ENCODE measurements around the gene EMP1. TPM values are rescaled to one million over a fixed set of nuclear protein-coding genes. Genes with fewer than 3 reads are reported as not detected.

The EMP1 gene
- total RNA-seq, 1 donor from 2014 or later, result 76.8 TPM

GRCh38 chr12:13170892-13171490 lies 25.5 kb upstream of the EMP1 start:
- no peak for DNase-seq
- intact Hi-C loops (cut with micrococcal nuclease), result no loop called here
- no peak for ATAC-seq

- intact Hi-C loops (cut with micrococcal nuclease), result no loop called here
- ATAC-seq (no peak), DNase-seq (no peak)
These were observed 24.3 kb upstream of the EMP1 start for GRCh38 chr12:13171921-13172859.

GRCh38 chr12:13173012-13173932 lies 23.3 kb upstream of the EMP1 start:
- ATAC-seq (peak; percentile 94), DNase-seq (peak; percentile 65)
- intact Hi-C loops (cut with micrococcal nuclease), result no loop called here

GRCh38 chr12:13175499-13175898 lies 21.0 kb upstream of the EMP1 start:
- ATAC-seq (no peak), DNase-seq (no peak)
- intact Hi-C loops (cut with micrococcal nuclease), result no loop called here

GRCh38 chr12:13176256-13176655 lies 20.3 kb upstream of the EMP1 start:
- DNase-seq, result no peak
- no peak for ATAC-seq
- intact Hi-C loops (cut with micrococcal nuclease), result no loop called here

- intact Hi-C loops (cut with micrococcal nuclease), result no loop called here
- ATAC-seq (no peak), DNase-seq (no peak)
These were observed 19.2 kb upstream of the EMP1 start for GRCh38 chr12:13177373-13177772.

GRCh38 chr12:13177906-13178305 lies 18.6 kb upstream of the EMP1 start:
- ATAC-seq, result no peak
- intact Hi-C loops (cut with micrococcal nuclease), result no loop called here
- DNase-seq, result no peak

- ATAC-seq, result peak; percentile 83
- intact Hi-C loops (cut with micrococcal nuclease), result no loop called here
- DNase-seq, result peak; percentile 54
These were observed 17.8 kb upstream of the EMP1 start for GRCh38 chr12:13178568-13179210.

- ATAC-seq (peak; percentile 91), DNase-seq (peak; percentile 68)
- intact Hi-C loops (cut with micrococcal nuclease), result no loop called here
These were observed 17.1 kb upstream of the EMP1 start for GRCh38 chr12:13179211-13180074.

- intact Hi-C loops (cut with micrococcal nuclease), result no loop called here
- ATAC-seq, result no peak
- no peak for DNase-seq
These were observed 15.0 kb upstream of the EMP1 start for GRCh38 chr12:13181375-13182070.

- intact Hi-C loops (cut with micrococcal nuclease), result no loop called here
- no peak for DNase-seq
- no peak for ATAC-seq
These were observed 13.6 kb upstream of the EMP1 start for GRCh38 chr12:13182881-13183280.

- no peak for DNase-seq
- no peak for ATAC-seq
- intact Hi-C loops (cut with micrococcal nuclease), result no loop called here
These were observed 12.9 kb upstream of the EMP1 start for GRCh38 chr12:13183620-13184019.

- ATAC-seq (no peak), DNase-seq (no peak)
- intact Hi-C loops (cut with micrococcal nuclease), result no loop called here
These were observed 10.2 kb upstream of the EMP1 start for GRCh38 chr12:13186302-13186701.

- intact Hi-C loops (cut with micrococcal nuclease), result no loop called here
- DNase-seq (no peak), ATAC-seq (no peak)
These were observed 9.1 kb upstream of the EMP1 start for GRCh38 chr12:13187399-13187798.

GRCh38 chr12:13189264-13189663 lies 7.3 kb upstream of the EMP1 start:
- no peak for DNase-seq
- ATAC-seq, result peak; percentile 79
- intact Hi-C loops (cut with micrococcal nuclease), result no loop called here

GRCh38 chr12:13190275-13190674 lies 6.3 kb upstream of the EMP1 start:
- DNase-seq (no peak), ATAC-seq (no peak)
- intact Hi-C loops (cut with micrococcal nuclease), result no loop called here

- intact Hi-C loops (cut with micrococcal nuclease), result no loop called here
These were observed 3.8 kb upstream of the EMP1 start for GRCh38 chr12:13192719-13193118.

More at GRCh38 chr12:13192719-13193118, 3.8 kb upstream of the EMP1 start:
- DNase-seq, result no peak
- no peak for ATAC-seq
